ENCODE measurements around the gene NAP1L5.

GRCh38 chr4:88697588-88698329 is at the start of gene NAP1L5:
- TF ChIP-seq CTCF (conservative IDR thresholded peaks at IDR 0.05 in 1 of 2, IDR thresholded peaks at IDR 0.05 in 1 of 2; ENCODE audit: low read depth in 1 of 2, low read length in 2 of 2), result no peak
- TF ChIP-seq EZH2 (IDR thresholded peaks at IDR 0.05; ENCODE audit: low read length, missing control alignments), result no peak

All from fibroblast of lung (primary cell).